Body of pancreas (tissue), 4 donors: Measurements from ENCODE around the gene ADARB1.

Source experiments
- CTCF ChIP-seq, 7 experiments: fragments of 450-650 bp in 4 of 7; fragments of 200-600 bp in 3 of 7; sonication (generic) in 3 of 7; IDR thresholded peaks; one replicate each; pipeline ENCODE4 v1.5.1; 2016 to 2019; ENCODE audit warnings: antibody characterized with exemption in 7 of 7
- POLR2A ChIP-seq, 3 donors: fragments of 450-650 bp; IDR thresholded peaks; one replicate each; pipeline ENCODE4 v1.6.1; 2016; ENCODE audit warnings: antibody characterized with exemption in 3 of 3, mild to moderate bottlenecking in 2 of 3

GRCh38 chr21:45202889-45203288, 128.5 kb downstream of the ADARB1 start:
- TF ChIP-seq POLR2A (IDR thresholded peaks at IDR 0.05): no peak
- TF ChIP-seq CTCF (IDR thresholded peaks at IDR 0.05): no peak
